MM.1S (cell line): ENCODE data around the gene GNB1.

Experiments
- CTCF ChIP-seq: fragments of 300-600 bp; sonication (generic); IDR thresholded peaks from 2 replicates; pipeline ENCODE4 v1.5.1; 2016; ENCODE audit warnings: antibody characterized with exemption, low read length, mixed read lengths
- EZH2 ChIP-seq: fragments of 300-600 bp; sonication (generic); optimal IDR thresholded peaks from 2 replicates; pipeline ENCODE3; 2017; ENCODE audit warnings: low read depth, mild to moderate bottlenecking, antibody characterized with exemption, low read length, mixed read lengths

GRCh38 chr1:1758059-1758621 is 132.7 kb downstream of the GNB1 start:
- TF ChIP-seq CTCF (no peak), EZH2 (no peak)
